ENCODE data around the gene INPP5A.

DNA sequence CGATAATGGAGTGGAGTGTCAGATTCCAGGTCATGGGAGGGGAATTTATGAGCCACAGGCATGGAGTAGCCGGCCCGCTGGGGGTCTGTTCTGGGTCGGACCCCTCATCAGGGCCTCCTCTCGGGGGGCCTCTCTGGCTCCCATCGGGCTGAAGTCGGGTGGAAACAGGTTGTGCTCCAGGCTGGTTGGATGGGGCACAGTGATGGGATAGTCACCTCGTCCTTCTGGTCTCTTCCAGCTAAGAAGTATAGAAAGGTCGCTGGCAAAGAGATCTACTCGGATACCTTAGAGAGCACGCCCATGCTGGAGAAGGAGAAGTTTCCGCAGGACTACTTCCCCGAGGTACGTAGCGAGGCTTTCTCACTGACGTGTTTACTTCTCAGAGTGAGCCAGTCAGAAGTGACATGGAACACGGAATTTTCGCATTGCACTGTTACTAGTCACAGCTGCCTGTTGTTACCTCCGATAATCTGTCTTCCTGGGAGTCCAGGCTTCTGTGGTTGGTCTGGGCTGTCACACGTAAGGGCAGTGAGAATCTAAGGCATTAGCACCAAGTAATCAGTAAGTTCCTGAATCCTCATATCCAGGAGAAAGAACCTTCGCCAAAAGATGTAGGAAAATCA is 160.1 kb downstream of the INPP5A start:
- TF ChIP-seq, protein P1, sequence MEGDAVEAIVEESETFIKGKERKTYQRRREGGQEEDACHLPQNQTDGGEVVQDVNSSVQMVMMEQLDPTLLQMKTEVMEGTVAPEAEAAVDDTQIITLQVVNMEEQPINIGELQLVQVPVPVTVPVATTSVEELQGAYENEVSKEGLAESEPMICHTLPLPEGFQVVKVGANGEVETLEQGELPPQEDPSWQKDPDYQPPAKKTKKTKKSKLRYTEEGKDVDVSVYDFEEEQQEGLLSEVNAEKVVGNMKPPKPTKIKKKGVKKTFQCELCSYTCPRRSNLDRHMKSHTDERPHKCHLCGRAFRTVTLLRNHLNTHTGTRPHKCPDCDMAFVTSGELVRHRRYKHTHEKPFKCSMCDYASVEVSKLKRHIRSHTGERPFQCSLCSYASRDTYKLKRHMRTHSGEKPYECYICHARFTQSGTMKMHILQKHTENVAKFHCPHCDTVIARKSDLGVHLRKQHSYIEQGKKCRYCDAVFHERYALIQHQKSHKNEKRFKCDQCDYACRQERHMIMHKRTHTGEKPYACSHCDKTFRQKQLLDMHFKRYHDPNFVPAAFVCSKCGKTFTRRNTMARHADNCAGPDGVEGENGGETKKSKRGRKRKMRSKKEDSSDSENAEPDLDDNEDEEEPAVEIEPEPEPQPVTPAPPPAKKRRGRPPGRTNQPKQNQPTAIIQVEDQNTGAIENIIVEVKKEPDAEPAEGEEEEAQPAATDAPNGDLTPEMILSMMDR (IDR thresholded peaks at IDR 0.05): no peak
- TF ChIP-seq POLR2A (IDR thresholded peaks at IDR 0.05): no peak
